Measurements from ENCODE around the gene GCFC2. TPM values are rescaled to one million over a fixed set of nuclear protein-coding genes. Genes with fewer than 3 reads are reported as not detected.

GCFC2 gene
- total and polyA plus RNA-seq, 2 donors (not counting 3 experiments of a cell fraction or from before 2014, with no cell fraction given), result 5.7 to 20.0 TPM

- H3K27me3 ChIP-seq (ENCODE audit: control insufficient read depth in 2 of 2, insufficient read depth in 2 of 2, low read length in 2 of 2), result peaks cover 7 to 14% of the 10 kb centered on the region in 2 experiments
- no peaks in the 10 kb centered on the region for H3K9me1 ChIP-seq (replicated peaks; ENCODE audit: control insufficient read depth, extremely low read depth, insufficient read depth, low read length)
- H3K9me3 ChIP-seq (replicated peaks; ENCODE audit: control insufficient read depth, insufficient read depth, low read length), result no peaks in the 10 kb centered on the region
- no peak for TF ChIP-seq GATA2 (IDR thresholded peaks at IDR 0.05; ENCODE audit: insufficient read depth, insufficient read length, low read depth, low read length)
- no peak for TF ChIP-seq POLR2A (IDR thresholded peaks at IDR 0.05; ENCODE audit: low read depth, low read length)
- no peak for TF ChIP-seq EZH2 (IDR thresholded peaks at IDR 0.05; ENCODE audit: borderline replicate concordance, low read depth, low read length, severe bottlenecking)
- no peak for TF ChIP-seq MYC (IDR thresholded peaks at IDR 0.05; ENCODE audit: low read depth, low read length)
- TF ChIP-seq POLR2AphosphoS5 (IDR thresholded peaks at IDR 0.05; ENCODE audit: insufficient read depth, low read depth, low read length), result no peak
- TF ChIP-seq CTCF (IDR thresholded peaks at IDR 0.05; ENCODE audit: extremely low read depth in 1 of 2, insufficient read depth in 1 of 2, low read depth in 1 of 2, low read length in 2 of 2), result no peak
- TF ChIP-seq JUN (IDR thresholded peaks at IDR 0.05; ENCODE audit: borderline replicate concordance, insufficient read depth, insufficient read length, low read depth), result no peak
- no peak for TF ChIP-seq MAX (IDR thresholded peaks at IDR 0.05; ENCODE audit: insufficient read depth, insufficient read length)
- no peak for TF ChIP-seq FOS (IDR thresholded peaks at IDR 0.05; ENCODE audit: borderline replicate concordance, insufficient read depth, low read length)
- no peak overlapping the region for H3K27ac ChIP-seq (ENCODE audit: insufficient read depth, low read depth, low read length)
- no peaks in the 10 kb centered on the region for H3K4me1 ChIP-seq (ENCODE audit: control insufficient read depth, extremely low read depth, insufficient read depth, low read length)
- H3K79me2 ChIP-seq (ENCODE audit: control insufficient read depth, insufficient read depth, low read length), result no peaks in the 10 kb centered on the region
- no peak overlapping the region for H3K4me2 ChIP-seq (ENCODE audit: insufficient read depth, low read length)
- intact Hi-C loops (cut with micrococcal nuclease), result no loop called here
- no peak overlapping the region for H3K4me3 ChIP-seq (replicated peaks in 1 of 3; ENCODE audit: insufficient read depth in 1 of 3, low read depth in 1 of 3, low read length in 3 of 3)
- H3K9ac ChIP-seq (replicated peaks; ENCODE audit: extremely low read depth, insufficient read depth, low read length), result no peak overlapping the region
- H3K36me3 ChIP-seq (ENCODE audit: control insufficient read depth in 2 of 2, extremely low read depth in 1 of 2, insufficient read depth in 2 of 2, low read length in 2 of 2), result no peaks in the 10 kb centered on the region
- POLR2A ChIA-PET, result no interaction called here
- dilution Hi-C loops (cut with MboI; ENCODE audit: extremely low pct_ligation_motif_present, low sequenced_read_pairs), result loop anchor here (25.0 kb wide), 1 partner anchor 152 kb away; no protein-coding TSS in a partner anchor
- H2AFZ ChIP-seq (ENCODE audit: low read depth, low read length), result no peak overlapping the region
- FAIRE-seq (no peak), DNase-seq (ENCODE audit: low read depth, low spot score) (no peak)
- CTCF ChIA-PET, result interaction anchor here (2.1 to 5.6 kb wide), 4 partner anchors 14 to 151 kb away, joined by 6 to 54 read pairs (median 20); no protein-coding TSS in a partner anchor
- BruUV-seq (replicated peaks), result no TSS peak
- H4K20me1 ChIP-seq (replicated peaks; ENCODE audit: control insufficient read depth, extremely low read depth, insufficient read depth, low read length), result no peaks in the 10 kb centered on the region
These were observed 96.5 kb downstream of the GCFC2 start for GRCh38 chr2:75614162-75614651.
